Thymus (tissue), 11 donors: ENCODE data around the gene VPS39. TPM values are rescaled to one million over a fixed set of nuclear protein-coding genes. Genes with fewer than 3 reads are reported as not detected.

Experiments
- DNase-seq, 9 donors: peaks; one replicate each; pipeline ENCODE4 v3.0.0-alpha.2; 2013; ENCODE audit warnings: low spot score in 9 of 9, low read depth in 6 of 9, missing footprints in 1 of 9
- H3K27ac ChIP-seq, 2 donors: one replicate each; pipeline ENCODE4 v1.5.1; 2013; ENCODE audit warnings: control low read depth in 1 of 2, low read depth in 1 of 2, low read length in 1 of 2, mild to moderate bottlenecking in 1 of 2, moderate library complexity in 1 of 2
- H3K27me3 ChIP-seq, 2 donors: one replicate each; pipeline ENCODE4 v1.5.1; 2013; ENCODE audit warnings: low read length in 1 of 2; ENCODE audit not compliant: control insufficient read depth in 2 of 2, insufficient read depth in 1 of 2
- H3K36me3 ChIP-seq, 2 donors: one replicate each; pipeline ENCODE4 v1.5.1; 2013; ENCODE audit warnings: low read length in 1 of 2, mild to moderate bottlenecking in 1 of 2, moderate library complexity in 1 of 2; ENCODE audit not compliant: control insufficient read depth in 2 of 2, insufficient read depth in 2 of 2
- H3K4me1 ChIP-seq, 2 donors: one replicate each; pipeline ENCODE4 v1.5.1; 2013; ENCODE audit warnings: low read length in 2 of 2; ENCODE audit not compliant: control insufficient read depth in 2 of 2, insufficient read depth in 2 of 2
- H3K4me3 ChIP-seq, 2 donors: one replicate each; pipeline ENCODE4 v1.5.1; 2013; ENCODE audit warnings: low read length in 2 of 2, control low read depth in 1 of 2, mild to moderate bottlenecking in 1 of 2
- H3K9me3 ChIP-seq, 2 donors: one replicate each; pipeline ENCODE4 v1.5.1; 2013; ENCODE audit warnings: low read length in 1 of 2, mild to moderate bottlenecking in 1 of 2; ENCODE audit not compliant: control insufficient read depth in 2 of 2, insufficient read depth in 1 of 2
- WGBS: extraction: QIAGEN DNeasy Blood & Tissue Kit; methylation state at CpG from one replicate; pipeline ENCODE4 v1.1.7; 2013; 5-methylcytosine and 5-hydroxymethylcytosine counted together
- polyA plus RNA-seq: library from polyadenylated mRNA; stranded (reverse); fragments of 200-250 nt; gene quantifications from one replicate; pipeline ENCODE4 v1.2.3, GENCODE V29; 2013
- total RNA-seq: library from RNA; stranded (reverse); fragments of 120-200 nt; gene quantifications from one replicate; pipeline ENCODE4 v1.2.4, GENCODE V29; 2013
- donor health status: healthy.

The VPS39 gene
- total and polyA plus RNA-seq, 2 donors: 31.5 to 53.1 TPM

GRCh38 chr15:42152921-42153698, 55.0 kb downstream of the VPS39 start:
- Histone ChIP-seq H3K9me3 (no peaks in the 10 kb centered on the region), H3K4me1 (peaks cover 0 to 30% of the 10 kb centered on the region in 2 donors), H3K27ac (no peak overlapping the region), H3K36me3 (no peaks in the 10 kb centered on the region), H3K4me3 (no peak overlapping the region), H3K27me3 (no peaks in the 10 kb centered on the region)
- 94% methylated on average over 11 of the region's 11 CpGs for WGBS
- DNase-seq: no peak

- no peak for DNase-seq
- WGBS: 97% methylated on average over 14 of the region's 14 CpGs
- no peaks in the 10 kb centered on the region for H3K36me3 ChIP-seq
- no peak overlapping the region for H3K27ac ChIP-seq
- peaks cover 0 to 26% of the 10 kb centered on the region in 2 donors for H3K4me1 ChIP-seq
- no peaks in the 10 kb centered on the region for H3K9me3 ChIP-seq
- H3K27me3 ChIP-seq: no peaks in the 10 kb centered on the region
- no peak overlapping the region for H3K4me3 ChIP-seq
These were observed 55.7 kb downstream of the VPS39 start for GRCh38 chr15:42152196-42152920.

DNA sequence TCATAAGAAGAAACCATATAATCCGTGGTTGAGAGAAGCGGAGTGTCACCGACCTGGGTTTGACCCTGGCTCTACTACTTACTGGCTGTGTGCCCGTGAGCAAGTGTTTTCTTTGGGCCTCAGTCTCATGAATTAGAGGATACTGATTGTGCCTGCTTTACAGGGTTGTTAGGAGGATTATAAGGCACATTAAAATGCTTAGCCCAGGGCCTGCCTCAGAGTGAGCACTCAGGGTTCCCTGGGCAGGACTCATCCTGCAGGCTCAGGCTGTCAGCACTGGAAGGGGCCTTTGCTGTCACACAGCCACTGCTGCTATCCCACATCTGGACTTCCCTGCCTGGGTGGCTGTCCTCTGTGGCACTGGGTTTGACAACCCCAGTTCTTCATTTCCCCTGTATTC, 56.4 kb downstream of the VPS39 start:
- Histone ChIP-seq H3K4me1 (peaks cover 0 to 25% of the 10 kb centered on the region in 2 donors), H3K27me3 (no peaks in the 10 kb centered on the region), H3K27ac (no peak overlapping the region), H3K4me3 (no peak overlapping the region), H3K9me3 (no peaks in the 10 kb centered on the region), H3K36me3 (no peaks in the 10 kb centered on the region)
- 95% methylated on average over 4 of the region's 4 CpGs for WGBS
- no peak for DNase-seq

- DNase-seq: no peak
- H3K9me3 ChIP-seq: no peaks in the 10 kb centered on the region
- H3K27ac ChIP-seq: no peak overlapping the region
- 94% methylated on average over 10 of the region's 10 CpGs for WGBS
- no peak overlapping the region for H3K4me3 ChIP-seq
- H3K27me3 ChIP-seq: no peaks in the 10 kb centered on the region
- no peaks in the 10 kb centered on the region for H3K36me3 ChIP-seq
- H3K4me1 ChIP-seq: peaks cover 0 to 19% of the 10 kb centered on the region in 2 donors
These were observed 57.0 kb downstream of the VPS39 start for GRCh38 chr15:42151141-42151561.

DNA sequence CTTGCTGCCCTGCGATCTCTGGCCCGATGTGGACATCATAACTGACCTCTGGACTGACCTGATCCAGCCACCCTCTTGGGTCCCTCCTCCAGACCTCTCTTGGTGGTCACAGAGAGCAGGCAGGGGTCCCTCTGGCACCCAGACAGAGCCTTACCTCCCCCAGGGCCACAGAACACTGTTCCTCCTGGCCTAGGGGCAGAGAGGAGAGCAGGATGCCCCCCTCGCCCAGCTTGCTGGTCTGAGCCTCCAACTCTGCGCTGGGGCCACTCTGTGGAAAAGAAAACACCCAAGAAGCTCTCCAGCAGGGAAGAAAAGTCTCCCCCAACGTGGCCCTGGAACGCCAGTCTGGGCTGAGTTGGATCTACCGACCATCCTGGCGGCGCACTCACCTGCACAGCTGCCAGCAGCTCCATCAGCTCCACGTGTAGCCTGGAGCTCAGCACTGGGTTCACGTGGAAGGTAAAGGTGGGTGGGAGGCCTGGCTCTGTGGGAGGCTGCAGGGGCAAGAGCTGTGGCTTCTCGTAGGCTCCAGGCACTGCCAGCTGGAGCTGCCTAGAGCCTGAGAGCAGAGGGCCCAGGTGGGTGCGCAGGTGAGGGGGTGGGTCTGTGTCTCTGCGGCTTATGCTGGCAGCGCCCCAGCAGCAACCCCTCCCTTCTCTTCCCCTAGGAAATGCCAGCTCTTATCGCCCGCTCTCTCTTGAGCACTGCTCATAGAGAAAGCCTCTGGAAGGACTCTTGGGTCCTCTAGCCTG, 57.7 kb downstream of the VPS39 start:
- Histone ChIP-seq H3K27ac (no peak overlapping the region), H3K9me3 (no peaks in the 10 kb centered on the region), H3K4me3 (no peak overlapping the region), H3K36me3 (no peaks in the 10 kb centered on the region), H3K27me3 (no peaks in the 10 kb centered on the region), H3K4me1 (peaks cover 0 to 12% of the 10 kb centered on the region in 2 donors)
- DNase-seq: no peak
- WGBS: 96% methylated on average over 17 of the region's 17 CpGs

DNA sequence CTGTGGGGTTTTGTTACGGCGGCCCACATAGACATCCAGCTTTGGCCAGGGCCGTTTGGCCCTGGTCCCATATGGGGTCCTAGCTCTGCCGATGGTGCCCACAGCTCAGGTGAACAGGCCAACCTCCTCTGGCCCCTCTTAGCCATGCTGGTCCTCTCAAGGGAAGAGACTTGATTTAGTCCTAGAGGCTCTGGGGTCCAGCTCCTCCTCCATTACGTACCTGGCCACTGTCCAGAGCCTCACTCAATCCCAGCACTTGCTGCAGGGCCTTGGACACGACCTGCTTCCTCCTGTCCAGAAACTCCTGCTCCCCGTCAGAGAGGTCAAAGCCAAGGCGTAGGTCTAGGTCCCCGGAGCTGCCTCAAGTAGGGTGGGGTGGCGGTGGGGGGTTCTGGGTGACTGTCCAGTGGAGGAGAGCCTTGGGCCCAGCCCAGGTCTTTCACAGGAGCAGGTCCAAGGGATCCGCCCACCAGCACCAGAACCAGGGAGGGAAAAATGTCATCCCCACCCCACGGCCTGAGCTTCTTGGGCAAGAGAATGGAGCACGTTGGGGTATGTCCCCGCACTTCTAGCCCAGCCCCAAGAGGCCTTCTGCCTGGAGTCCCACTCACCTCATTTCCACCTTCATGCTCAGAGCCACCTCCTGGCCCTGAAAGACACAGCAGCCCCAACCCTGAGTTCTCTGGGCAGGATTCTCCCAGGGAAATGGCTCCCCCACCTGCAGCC, 58.4 kb downstream of the VPS39 start:
- Histone ChIP-seq H3K4me3 (no peak overlapping the region), H3K36me3 (no peaks in the 10 kb centered on the region), H3K27ac (no peak overlapping the region), H3K27me3 (no peaks in the 10 kb centered on the region), H3K9me3 (no peaks in the 10 kb centered on the region), H3K4me1 (peaks cover 0 to 9% of the 10 kb centered on the region in 2 donors)
- no peak for DNase-seq
- WGBS: 94% methylated on average over 14 of the region's 14 CpGs

GRCh38 chr15:42148808-42149492, 59.2 kb downstream of the VPS39 start:
- H3K27me3 ChIP-seq: no peaks in the 10 kb centered on the region
- H3K36me3 ChIP-seq: no peaks in the 10 kb centered on the region
- no peak overlapping the region for H3K27ac ChIP-seq
- H3K9me3 ChIP-seq: no peaks in the 10 kb centered on the region
- 95% methylated on average over 12 of the region's 12 CpGs for WGBS
- peaks cover 0 to 5% of the 10 kb centered on the region in 2 donors for H3K4me1 ChIP-seq
- no peak for DNase-seq
- no peak overlapping the region for H3K4me3 ChIP-seq

- Histone ChIP-seq H3K27ac (no peak overlapping the region), H3K4me1 (peaks cover 0 to 5% of the 10 kb centered on the region in 2 donors), H3K4me3 (no peak overlapping the region), H3K36me3 (no peaks in the 10 kb centered on the region), H3K27me3 (no peaks in the 10 kb centered on the region), H3K9me3 (no peaks in the 10 kb centered on the region)
- 97% methylated on average over 4 of the region's 4 CpGs for WGBS
- no peak for DNase-seq
These were observed 60.7 kb downstream of the VPS39 start for GRCh38 chr15:42147431-42147735.
